H1 (cell line): ENCODE results near the gene FKRP.

Experiments used
- BRCA1 ChIP-seq: IDR thresholded peaks from 2 replicates; pipeline ENCODE4 v1.6.1; 2012; ENCODE audit warnings: low read depth, low read length, improper control_type of control experiment
- CEBPB ChIP-seq: IDR thresholded peaks from 2 replicates; pipeline ENCODE4 v1.6.1; 2012; ENCODE audit warnings: low read depth, low read length
- CREB1 ChIP-seq: IDR thresholded peaks from 2 replicates; pipeline ENCODE4 v1.6.1; 2012; ENCODE audit warnings: inconsistent platforms
- EP300 ChIP-seq, 2 experiments: IDR thresholded peaks; 1 replicate in 1 of 2; 2 replicates in 1 of 2; pipeline ENCODE4 v1.6.1; 2011 to 2012; ENCODE audit warnings: low read depth in 2 of 2, low read length in 2 of 2, mild to moderate bottlenecking in 2 of 2, borderline replicate concordance in 1 of 2, inconsistent platforms in 1 of 2, moderate library complexity in 1 of 2
- EZH2 ChIP-seq: fragments of 200-600 bp; sonication (generic); IDR thresholded peaks from 2 replicates; pipeline ENCODE4 v1.7.1; 2012; ENCODE audit warnings: low read depth, mild to moderate bottlenecking, moderate library complexity, low read length, inconsistent platforms; ENCODE audit not compliant: severe bottlenecking
- GABPA ChIP-seq: IDR thresholded peaks from 2 replicates; pipeline ENCODE4 v1.6.1; 2011; ENCODE audit warnings: mild to moderate bottlenecking, low read length, moderate library complexity, borderline replicate concordance; ENCODE audit not compliant: insufficient read depth
- HDAC2 ChIP-seq, 2 experiments: fragments of 300-600 bp in 1 of 2; sonication (generic) in 1 of 2; IDR thresholded peaks; 2 replicates each; pipeline ENCODE4 v1.6.1; 2011 to 2012; ENCODE audit warnings: low read depth in 2 of 2, low read length in 2 of 2, mild to moderate bottlenecking in 2 of 2, moderate library complexity in 2 of 2, borderline replicate concordance in 1 of 2, inconsistent platforms in 1 of 2
- TF ChIP-seq, protein P1 (sequence below), 3 experiments: IDR thresholded peaks; 1 replicate in 2 of 3; 2 replicates in 1 of 3; pipeline versions ENCODE4 v1.5.1 to v1.6.1; 2011; ENCODE audit warnings: low read length in 3 of 3, mild to moderate bottlenecking in 3 of 3, inconsistent platforms in 2 of 3, low read depth in 1 of 3, moderate library complexity in 1 of 3; ENCODE audit not compliant: insufficient read depth in 1 of 3; ENCODE audit errors: control extremely low read depth in 1 of 3
- TF ChIP-seq, protein P2 (sequence below): IDR thresholded peaks from 2 replicates; pipeline ENCODE4 v1.6.1; 2012; ENCODE audit warnings: low read length, inconsistent platforms

DNA sequence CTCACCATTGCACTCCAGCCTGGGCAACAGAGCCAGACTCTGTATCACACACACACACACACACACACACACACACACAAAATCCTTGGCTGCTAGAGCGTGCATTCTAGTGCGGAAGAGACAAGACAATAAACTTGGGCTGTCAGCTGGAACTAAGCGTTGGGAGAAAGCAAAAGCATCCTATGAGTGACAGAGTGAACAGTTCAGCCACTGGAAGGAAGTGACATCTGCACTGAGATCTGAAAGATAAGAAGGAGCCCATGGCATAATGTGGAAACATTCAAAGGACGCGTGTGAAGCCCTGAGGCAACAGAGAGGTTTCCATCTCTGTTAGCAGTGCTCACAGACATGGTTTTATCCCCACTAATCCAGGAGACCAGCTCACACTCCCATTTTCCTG is 46.1 kb downstream of the FKRP start:
- TF ChIP-seq HDAC2 (IDR thresholded peaks at IDR 0.05; ENCODE audit: borderline replicate concordance in 1 of 2, low read depth in 2 of 2, low read length in 2 of 2) (no peak), EZH2 (no peak), CREB1 (no peak), BRCA1 (no peak), GABPA (no peak), EP300 (IDR thresholded peaks at IDR 0.05; ENCODE audit: borderline replicate concordance in 1 of 2, low read depth in 2 of 2, low read length in 2 of 2) (no peak), CEBPB (no peak)
- TF ChIP-seq, protein P1, sequence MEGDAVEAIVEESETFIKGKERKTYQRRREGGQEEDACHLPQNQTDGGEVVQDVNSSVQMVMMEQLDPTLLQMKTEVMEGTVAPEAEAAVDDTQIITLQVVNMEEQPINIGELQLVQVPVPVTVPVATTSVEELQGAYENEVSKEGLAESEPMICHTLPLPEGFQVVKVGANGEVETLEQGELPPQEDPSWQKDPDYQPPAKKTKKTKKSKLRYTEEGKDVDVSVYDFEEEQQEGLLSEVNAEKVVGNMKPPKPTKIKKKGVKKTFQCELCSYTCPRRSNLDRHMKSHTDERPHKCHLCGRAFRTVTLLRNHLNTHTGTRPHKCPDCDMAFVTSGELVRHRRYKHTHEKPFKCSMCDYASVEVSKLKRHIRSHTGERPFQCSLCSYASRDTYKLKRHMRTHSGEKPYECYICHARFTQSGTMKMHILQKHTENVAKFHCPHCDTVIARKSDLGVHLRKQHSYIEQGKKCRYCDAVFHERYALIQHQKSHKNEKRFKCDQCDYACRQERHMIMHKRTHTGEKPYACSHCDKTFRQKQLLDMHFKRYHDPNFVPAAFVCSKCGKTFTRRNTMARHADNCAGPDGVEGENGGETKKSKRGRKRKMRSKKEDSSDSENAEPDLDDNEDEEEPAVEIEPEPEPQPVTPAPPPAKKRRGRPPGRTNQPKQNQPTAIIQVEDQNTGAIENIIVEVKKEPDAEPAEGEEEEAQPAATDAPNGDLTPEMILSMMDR (IDR thresholded peaks at IDR 0.05; ENCODE audit: control extremely low read depth in 1 of 3, insufficient read depth in 1 of 3, low read depth in 1 of 3, low read length in 3 of 3) = no peak
- TF ChIP-seq, protein P2, sequence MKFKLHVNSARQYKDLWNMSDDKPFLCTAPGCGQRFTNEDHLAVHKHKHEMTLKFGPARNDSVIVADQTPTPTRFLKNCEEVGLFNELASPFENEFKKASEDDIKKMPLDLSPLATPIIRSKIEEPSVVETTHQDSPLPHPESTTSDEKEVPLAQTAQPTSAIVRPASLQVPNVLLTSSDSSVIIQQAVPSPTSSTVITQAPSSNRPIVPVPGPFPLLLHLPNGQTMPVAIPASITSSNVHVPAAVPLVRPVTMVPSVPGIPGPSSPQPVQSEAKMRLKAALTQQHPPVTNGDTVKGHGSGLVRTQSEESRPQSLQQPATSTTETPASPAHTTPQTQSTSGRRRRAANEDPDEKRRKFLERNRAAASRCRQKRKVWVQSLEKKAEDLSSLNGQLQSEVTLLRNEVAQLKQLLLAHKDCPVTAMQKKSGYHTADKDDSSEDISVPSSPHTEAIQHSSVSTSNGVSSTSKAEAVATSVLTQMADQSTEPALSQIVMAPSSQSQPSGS = no peak
